Hepatocyte (in vitro differentiated cells): ENCODE measurements around the gene RSRC2.

Experiments
- CTCF ChIP-seq: fragments of 200-600 bp; sonication (generic); IDR thresholded peaks from 2 replicates; pipeline ENCODE4 v1.5.1; 2016; ENCODE audit warnings: antibody characterized with exemption, mild to moderate bottlenecking; ENCODE audit not compliant: poor library complexity
- EZH2 ChIP-seq: fragments of 200-600 bp; sonication (generic); IDR thresholded peaks from 2 replicates; pipeline ENCODE4 v1.6.1; 2016; ENCODE audit warnings: antibody characterized with exemption, mild to moderate bottlenecking, borderline replicate concordance

DNA sequence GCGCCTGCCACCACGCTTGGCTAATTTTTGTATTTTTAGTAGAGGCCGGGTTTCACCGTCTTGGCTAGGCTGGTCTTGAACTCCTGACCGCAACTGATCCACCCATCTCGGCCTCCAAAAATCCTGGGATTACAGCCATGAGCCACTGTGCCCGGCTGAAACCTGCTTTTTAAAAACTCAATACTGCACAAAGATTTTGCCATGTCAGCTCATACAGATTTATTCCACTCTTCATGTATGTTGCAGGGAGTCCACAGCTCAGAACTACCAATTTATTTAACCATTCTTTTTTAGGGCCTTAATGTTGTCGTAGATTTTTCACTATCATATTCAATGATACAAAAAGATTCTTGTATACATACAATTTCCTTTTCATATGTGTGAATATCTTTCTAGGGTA is 46.0 kb downstream of the RSRC2 start:
- TF ChIP-seq CTCF: no peak
- no peak for TF ChIP-seq EZH2
